HepG2 (cell line): ENCODE results near the gene BIK. TPM values are rescaled to one million over a fixed set of nuclear protein-coding genes. Genes with fewer than 3 reads are reported as not detected.

Source experiments
- CBX2 ChIP-seq, 2 experiments: fragments of 200-600 bp in 1 of 2; sonication (generic); formaldehyde crosslinking in 1 of 2; IDR thresholded peaks; 2 replicates each; pipeline versions ENCODE4 v1.7.0 to v1.8.1; 2018 to 2022; ENCODE audit warnings: low read depth in 2 of 2, low read length in 1 of 2, mild to moderate bottlenecking in 1 of 2, missing genetic modification reagents in 1 of 2
- CENPX ChIP-seq: sonication (generic); formaldehyde crosslinking; IDR thresholded peaks from 2 replicates; pipeline ENCODE4 v1.9.0; 2021; ENCODE audit warnings: mild to moderate bottlenecking, missing genetic modification reagents, moderate library complexity
- FOSL1 ChIP-seq: sonication (generic); formaldehyde crosslinking; IDR thresholded peaks from 2 replicates; pipeline ENCODE4 v1.9.0; 2021; ENCODE audit warnings: missing genetic modification reagents, borderline replicate concordance
- GTF3A ChIP-seq: sonication (generic); formaldehyde crosslinking; conservative IDR thresholded peaks from 2 replicates; pipeline ENCODE4 v1.4.0; 2020; ENCODE audit warnings: mild to moderate bottlenecking, missing genetic modification reagents
- HNRNPH1 ChIP-seq: fragments of 200-400 bp; formaldehyde crosslinking; optimal IDR thresholded peaks from 2 replicates; pipeline ENCODE3; 2017; ENCODE audit warnings: mild to moderate bottlenecking, low read depth, low read length
- MYNN ChIP-seq: sonication (generic); formaldehyde crosslinking; IDR thresholded peaks from 2 replicates; pipeline ENCODE4 v1.4.0; 2020; ENCODE audit warnings: mild to moderate bottlenecking, low read depth, missing genetic modification reagents
- NFIB ChIP-seq: sonication (generic); formaldehyde crosslinking; IDR thresholded peaks from 2 replicates; pipeline ENCODE4 v1.9.0; 2021; ENCODE audit warnings: missing genetic modification reagents, mild to moderate bottlenecking, borderline replicate concordance
- NR2F6 ChIP-seq, 2 experiments: IDR thresholded peaks; 2 replicates each; pipeline ENCODE4 v1.6.1; 2016; ENCODE audit warnings: antibody characterized with exemption in 1 of 2, mild to moderate bottlenecking in 1 of 2
- RBM22 ChIP-seq: fragments of 200-400 bp; formaldehyde crosslinking; optimal IDR thresholded peaks from 2 replicates; pipeline ENCODE3; 2017; ENCODE audit warnings: mild to moderate bottlenecking, low read length, moderate library complexity
- REXO4 ChIP-seq: sonication (generic); formaldehyde crosslinking; IDR thresholded peaks from 2 replicates; pipeline ENCODE4 v1.8.0; 2022; ENCODE audit warnings: missing genetic modification reagents, mild to moderate bottlenecking, borderline replicate concordance
- SCMH1 ChIP-seq: sonication (generic); formaldehyde crosslinking; IDR thresholded peaks from 2 replicates; pipeline ENCODE4 v1.9.0; 2021; ENCODE audit warnings: missing genetic modification reagents, mild to moderate bottlenecking, borderline replicate concordance
- SNAPC4 ChIP-seq: sonication (generic); formaldehyde crosslinking; IDR thresholded peaks from 2 replicates; pipeline ENCODE4 v1.4.0; 2020; ENCODE audit warnings: mild to moderate bottlenecking, missing genetic modification reagents
- SP1 ChIP-seq, 2 experiments: fragments of 450-650 bp in 1 of 2; sonication (generic) in 1 of 2; formaldehyde crosslinking in 1 of 2; IDR thresholded peaks; 2 replicates each; pipeline versions ENCODE4 v1.4.0 to v1.6.1; 2016 to 2020; ENCODE audit warnings: missing genetic modification reagents in 1 of 2
- SRSF1 ChIP-seq: fragments of 200-400 bp; formaldehyde crosslinking; optimal IDR thresholded peaks from 2 replicates; pipeline ENCODE3; 2017; ENCODE audit warnings: mild to moderate bottlenecking, low read depth, low read length, moderate library complexity
- TAF15 ChIP-seq: fragments of 200-400 bp; formaldehyde crosslinking; IDR thresholded peaks from one replicate; pipeline ENCODE4 v1.6.1; 2018; ENCODE audit warnings: mild to moderate bottlenecking, low read depth, low read length; ENCODE audit not compliant: poor library complexity, severe bottlenecking
- TERF1 ChIP-seq: sonication (generic); formaldehyde crosslinking; IDR thresholded peaks from 2 replicates; pipeline ENCODE4 v1.8.0; 2022; ENCODE audit warnings: mild to moderate bottlenecking, missing genetic modification reagents, moderate library complexity
- ZBTB14 ChIP-seq: sonication (generic); formaldehyde crosslinking; IDR thresholded peaks from 2 replicates; pipeline ENCODE4 v1.4.0; 2020; ENCODE audit warnings: missing genetic modification reagents
- ZFP62 ChIP-seq: sonication (generic); formaldehyde crosslinking; IDR thresholded peaks from 2 replicates; pipeline ENCODE4 v1.4.0; 2020; ENCODE audit warnings: missing genetic modification reagents
- ZNF264 ChIP-seq: sonication (generic); formaldehyde crosslinking; IDR thresholded peaks from 2 replicates; pipeline ENCODE4 v1.4.0; 2020; ENCODE audit warnings: missing genetic modification reagents
- ZNF615 ChIP-seq: sonication (generic); formaldehyde crosslinking; IDR thresholded peaks from 2 replicates; pipeline ENCODE4 v1.5.0; 2020; ENCODE audit warnings: mild to moderate bottlenecking, missing genetic modification reagents, borderline replicate concordance
- ZNF781 ChIP-seq: sonication (generic); formaldehyde crosslinking; IDR thresholded peaks from 2 replicates; pipeline ENCODE4 v1.5.1; 2020; ENCODE audit warnings: borderline replicate concordance, mild to moderate bottlenecking, missing genetic modification reagents; ENCODE audit errors: not compliant biosample characterization
- ZNF792 ChIP-seq: IDR thresholded peaks from 2 replicates; pipeline ENCODE4 v1.6.1; 2016
- polyA plus RNA-seq, 8 experiments: library from polyadenylated mRNA; depleted of rRNA in 3 of 8; stranded (reverse) in 7 of 8; unstranded in 1 of 8; fragments of >200 nt; fragmentation: Illumina TruSeq in 4 of 8; extraction: Trizol in 4 of 8; gene quantifications; 2 replicates each; pipeline versions ENCODE4 v1.2.1 to v1.2.3, GENCODE V29; 2011 to 2016; ENCODE audit warnings: low read depth in 4 of 8, missing spikeins in 1 of 8, mixed read lengths in 1 of 8; ENCODE audit not compliant: insufficient read depth in 1 of 8
- total RNA-seq, 5 experiments: library from RNA; depleted of rRNA; stranded (reverse); fragments of >200 nt; fragmentation: Illumina TruSeq; extraction: Trizol; gene quantifications; 2 replicates each; pipeline ENCODE4 v1.2.3, GENCODE V29; 2016; ENCODE audit warnings: low read depth in 1 of 5

BIK gene
- total and polyA plus RNA-seq, 2 of the 13 experiments (the other 11 are each of a cell fraction or from before 2014, with no cell fraction given): 0.54 to 0.80 TPM

- TF ChIP-seq SRSF1 (no peak), TERF1 (CRISPR knock-in tag) (0 out of 2 replicates have a peak, but pooled peaks have one; percentile 76), SCMH1 (CRISPR knock-in tag) (no peak), CBX2 (IDR thresholded peaks at IDR 0.05; ENCODE audit: low read depth, low read length) (no peak), CBX2 (CRISPR knock-in tag; IDR thresholded peaks at IDR 0.05; ENCODE audit: low read depth) (no peak), SP1 (IDR thresholded peaks at IDR 0.05) (no peak), SP1 (CRISPR knock-in tag; IDR thresholded peaks at IDR 0.05) (peak; percentile 73), ZNF264 (CRISPR knock-in tag) (0 out of 2 replicates have a peak, but pooled peaks have one; percentile 22), GTF3A (CRISPR knock-in tag) (no peak), HNRNPH1 (no peak), RBM22 (peak; percentile 90), FOSL1 (no peak), SNAPC4 (CRISPR knock-in tag) (0 out of 2 replicates have a peak, but pooled peaks have one; percentile 56), ZFP62 (CRISPR knock-in tag) (no peak), REXO4 (CRISPR knock-in tag) (0 out of 2 replicates have a peak, but pooled peaks have one; percentile 19), ZNF792 (peak; percentile 76), ZNF781 (CRISPR knock-in tag) (peak; percentile 26), MYNN (CRISPR knock-in tag) (no peak), NFIB (no peak), TAF15 (no peak), NR2F6 (IDR thresholded peaks at IDR 0.05) (no peak), NR2F6 (CRISPR knock-in tag; IDR thresholded peaks at IDR 0.05) (peak; percentile 29; the same call in 1 of the 2 replicates), ZBTB14 (CRISPR knock-in tag) (no peak), ZNF615 (CRISPR knock-in tag) (no peak; the same call in 1 of the 2 replicates), CENPX (CRISPR knock-in tag) (no peak)
Observed at GRCh38 chr22:43142880-43143562, 32.5 kb downstream of the BIK start, which contains the start of gene MCAT (continued).
